ENCODE measurements around the gene TRIM34.
"Not testable (repeated sequence)": the region's sequence is repeated elsewhere in the genome, so short reads cannot be mapped to it uniquely, and the experiment has no call there.

TRIM34 gene

DNA sequence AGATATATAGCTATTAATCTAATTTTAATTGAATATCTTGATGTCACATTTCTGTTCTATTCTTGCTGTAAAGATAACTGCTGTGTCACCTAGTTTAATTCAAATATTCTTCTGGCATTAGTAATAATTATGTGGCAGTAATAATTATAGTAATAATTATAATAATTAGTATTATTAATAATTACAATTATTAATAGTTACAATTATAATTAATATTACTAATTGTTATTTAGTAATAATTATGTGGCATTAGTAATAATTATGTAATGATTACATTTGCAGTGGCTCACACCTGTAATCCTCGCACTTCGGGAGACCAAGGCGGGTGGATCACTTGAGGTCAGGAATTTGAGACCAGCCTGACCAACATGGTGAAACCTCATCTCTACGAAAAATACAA, 61.6 kb downstream of the TRIM34 start:
- DNase-seq, result no peak

DNA sequence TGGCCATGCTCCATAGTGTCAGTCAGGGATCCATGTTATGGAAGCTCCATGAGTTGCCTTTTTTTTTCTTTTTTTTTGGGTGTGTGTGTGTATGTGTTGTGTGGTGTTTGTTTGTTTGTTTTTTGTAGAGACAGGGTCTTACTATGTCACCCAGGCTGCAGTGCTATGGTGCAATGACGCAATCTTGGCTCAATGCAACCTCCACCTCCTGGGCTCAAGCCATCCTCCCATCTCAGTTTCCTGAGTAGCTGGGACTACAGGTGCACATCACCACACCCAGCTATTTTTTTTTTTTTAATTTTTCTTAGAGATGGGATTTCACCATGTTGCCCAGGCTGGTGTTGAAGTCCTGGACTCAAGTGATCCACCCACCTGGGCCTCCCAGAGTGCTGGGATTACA, 63.7 kb downstream of the TRIM34 start:
- DNase-seq, result no peak

DNA sequence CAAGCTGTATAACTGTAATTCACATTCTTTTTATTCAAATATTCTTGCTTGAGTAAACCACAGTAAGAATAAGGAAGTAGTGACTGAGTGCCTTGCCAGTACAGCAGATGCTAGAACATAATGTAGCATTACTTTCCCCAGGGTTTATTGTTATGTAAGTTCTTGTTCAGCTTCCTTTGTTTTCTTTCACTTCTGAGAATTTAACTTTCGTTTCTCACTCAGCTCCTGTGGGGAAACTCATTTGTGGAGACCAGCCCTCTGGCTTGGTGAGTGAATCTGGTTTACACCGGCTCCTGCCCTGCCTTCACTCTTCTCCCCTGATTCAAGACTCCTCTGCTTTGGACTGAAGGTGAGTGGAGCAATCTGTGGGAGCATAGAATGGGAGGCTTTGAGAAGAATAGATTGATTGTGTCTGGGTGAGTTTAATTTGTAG, 64.8 kb downstream of the TRIM34 start, which contains the start of gene TRIM22:
Gene TRIM22 (plus strand): TSS at position 240 of the 433 bp plus-strand sequence. CDS start 6,443 bp downstream, outside the sequence.
- peak; percentile 69 to 95 for DNase-seq

DNA sequence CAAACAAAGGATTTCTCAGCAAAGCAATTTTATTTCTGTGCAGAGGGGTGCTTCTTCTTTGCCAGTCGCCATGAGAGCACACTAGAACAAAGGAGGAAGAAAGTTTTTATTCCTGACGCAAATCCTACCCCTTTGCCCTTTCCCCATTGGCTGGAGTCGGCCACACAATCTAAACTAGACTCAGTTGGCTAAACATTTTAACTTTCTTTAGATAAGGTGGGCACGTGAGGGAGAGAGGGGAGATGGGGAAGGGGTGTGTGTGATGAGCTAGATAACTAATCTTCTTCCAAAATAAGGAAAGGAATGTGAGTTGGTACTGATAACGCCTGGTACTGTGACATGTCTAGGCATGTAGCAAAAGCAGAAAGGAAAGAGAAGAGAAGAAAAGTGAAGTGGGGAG, 65.4 kb downstream of the TRIM34 start:
- DNase-seq, result peak; percentile 21 to 29

DNA sequence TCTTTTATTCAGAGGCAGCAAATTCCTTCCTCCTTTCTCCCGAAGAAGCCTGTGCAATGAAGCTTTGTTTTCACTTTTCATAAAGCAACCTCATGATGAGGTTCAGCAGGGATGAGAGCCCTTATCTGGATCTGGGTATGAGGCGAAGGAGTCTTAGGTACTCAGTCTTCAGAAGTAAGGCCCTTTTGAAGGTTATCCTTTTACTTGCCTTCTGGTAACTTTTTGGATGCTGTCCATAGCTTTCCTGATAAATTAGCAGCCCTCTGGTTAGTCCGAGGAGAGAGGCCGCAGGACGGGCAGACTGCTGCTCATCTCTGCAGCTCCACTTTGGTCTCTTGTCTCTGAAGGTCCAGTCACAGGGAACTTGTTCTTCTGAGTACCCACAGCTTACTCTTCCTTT, 65.9 kb downstream of the TRIM34 start:
- DNase-seq, result no peak

DNA sequence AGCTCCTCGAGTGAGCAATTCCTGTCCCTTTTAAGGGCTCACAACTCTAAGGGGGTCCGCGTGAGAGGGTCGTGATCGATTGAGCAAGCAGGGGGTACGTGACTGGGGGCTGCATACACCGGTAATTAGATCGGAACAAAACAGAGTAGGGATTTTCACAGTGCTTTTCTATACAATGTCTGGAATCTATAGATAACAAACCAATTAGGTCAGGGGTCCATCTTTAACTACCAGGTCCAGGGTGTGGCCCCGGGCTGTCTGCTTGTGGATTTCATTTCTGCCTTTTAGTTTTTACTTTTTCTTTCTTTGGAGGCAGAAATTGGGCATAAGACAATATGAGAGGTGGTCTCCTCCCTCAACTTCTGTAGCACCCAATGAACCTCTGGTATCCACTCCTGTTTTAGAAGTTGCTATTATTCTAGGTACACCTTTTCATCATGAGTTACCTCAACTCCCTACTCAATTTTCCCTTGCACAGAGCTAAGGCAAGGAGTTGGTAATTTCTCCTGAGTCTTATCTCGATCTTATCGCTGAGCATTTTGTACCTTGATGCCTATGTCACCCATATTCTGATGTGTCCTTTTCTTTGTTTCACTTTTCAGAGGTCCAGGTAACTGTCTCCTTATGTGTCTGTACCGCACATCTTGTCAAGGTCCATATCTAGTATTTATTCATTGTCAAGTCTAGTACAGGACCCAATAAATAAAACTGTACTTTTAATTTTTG, 66.6 kb downstream of the TRIM34 start:
- not testable (repeated sequence) for DNase-seq

DNA sequence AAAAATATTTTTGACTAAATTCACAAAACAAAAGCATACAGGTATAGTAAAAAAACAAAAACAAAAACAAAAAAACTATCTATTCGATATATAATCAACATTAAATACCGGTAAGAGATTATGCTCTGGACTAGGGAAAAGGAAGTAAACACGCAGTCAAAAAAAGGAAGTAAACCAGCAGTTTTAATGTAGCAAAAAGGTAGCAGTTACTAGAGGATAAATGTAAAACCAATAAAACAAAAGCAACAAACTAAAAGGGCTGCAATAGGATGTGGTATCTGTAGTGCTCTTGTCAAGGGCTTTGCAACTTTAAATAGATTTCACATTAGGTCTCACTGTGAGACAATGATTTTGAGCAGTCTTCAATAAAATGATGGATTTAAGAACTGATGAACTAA, 67.2 kb downstream of the TRIM34 start:
- DNase-seq, result peak in 1 of 2 donors; percentile 24

Data from inflammatory macrophage (primary cell).